ENCODE measurements around the gene FAM20B. TPM values are rescaled to one million over a fixed set of nuclear protein-coding genes. Genes with fewer than 3 reads are reported as not detected.

FAM20B gene
- total and polyA plus RNA-seq, 2 of the 13 experiments (the other 11 are each of a cell fraction or from before 2014, with no cell fraction given), result 13.8 to 26.9 TPM

DNA sequence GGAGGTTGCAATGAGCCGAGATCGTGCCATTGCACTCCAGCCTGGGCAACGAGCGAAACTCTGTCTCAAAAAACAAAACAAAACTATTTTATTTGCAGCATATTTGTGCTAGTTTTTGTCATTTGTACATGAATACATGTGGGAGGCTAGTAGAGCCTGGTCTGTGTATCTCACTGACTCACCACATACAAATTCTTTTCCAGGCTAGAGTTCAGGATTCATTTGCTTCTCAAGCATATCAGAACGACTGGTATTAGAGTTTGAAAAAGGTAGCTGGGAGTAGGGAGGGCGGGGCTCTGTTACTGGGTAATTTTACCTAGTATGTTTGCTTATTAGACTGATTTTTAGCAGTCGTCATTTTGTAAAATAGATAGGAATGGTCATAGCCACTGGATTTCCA lies 51.7 kb downstream of the FAM20B start:
- Histone ChIP-seq H3K36me3 (replicated peaks in 1 of 2; ENCODE audit: control insufficient read depth in 1 of 2, insufficient read depth in 2 of 2, low read length in 2 of 2) (peaks cover 0 to 7% of the 10 kb centered on the region in 2 experiments; a peak in 1 of 5 replicates), H3K4me2 (ENCODE audit: low read depth, low read length) (no peak overlapping the region), H4K20me1 (ENCODE audit: insufficient read depth, low read length) (no peaks in the 10 kb centered on the region), H3K9ac (ENCODE audit: insufficient read depth, low read depth, low read length) (no peak overlapping the region), H2AFZ (ENCODE audit: low read length) (no peak overlapping the region), H3K27ac (ENCODE audit: extremely low read length, insufficient read depth, low read length) (no peak overlapping the region), H3K79me2 (ENCODE audit: insufficient read depth, low read length) (no peaks in the 10 kb centered on the region), H3K9me3 (ENCODE audit: low read length) (no peaks in the 10 kb centered on the region), H3K4me3 (replicated peaks in 1 of 3; ENCODE audit: insufficient read depth in 1 of 3, low read depth in 2 of 3, low read length in 3 of 3) (no peak overlapping the region), H3K27me3 (ENCODE audit: control insufficient read depth in 1 of 2, insufficient read depth in 2 of 2, low read length in 2 of 2) (no peaks in the 10 kb centered on the region), H3K4me1 (ENCODE audit: insufficient read depth, low read length) (peaks cover 16% of the 10 kb centered on the region)
- ATAC-seq, result no peak
- WGBS (ENCODE audit: low lambda C conversion rate), result 92% methylated on average over 7 of the region's 7 CpGs
- BruUV-seq (replicated peaks), result no TSS peak
- no peak for DNase-seq (ENCODE audit: low spot score)
- intact Hi-C loops (cut with micrococcal nuclease; ENCODE audit: unreplicated experiment), result loop anchor here (2.0 to 5.0 kb wide), 2 partner anchors 45 to 369 kb away; no protein-coding TSS in a partner anchor
- in situ Hi-C loops (cut with HindIII; ENCODE audit: extremely low pct_ligation_motif_present, low pct_unique_long_range_greater_than_20kb), result no loop called here
- FAIRE-seq, result no peak
- POLR2A ChIA-PET, result no interaction called here
- CTCF ChIA-PET (ENCODE audit: low intra/inter-chr PET ratio, low total read pairs), result no interaction called here
- TF ChIP-seq PATZ1 (CRISPR knock-in tag; IDR thresholded peaks at IDR 0.05), result no peak
- TF ChIP-seq NR2F2 (IDR thresholded peaks at IDR 0.05; ENCODE audit: borderline replicate concordance, low read depth), result no peak
- TF ChIP-seq, protein P1, sequence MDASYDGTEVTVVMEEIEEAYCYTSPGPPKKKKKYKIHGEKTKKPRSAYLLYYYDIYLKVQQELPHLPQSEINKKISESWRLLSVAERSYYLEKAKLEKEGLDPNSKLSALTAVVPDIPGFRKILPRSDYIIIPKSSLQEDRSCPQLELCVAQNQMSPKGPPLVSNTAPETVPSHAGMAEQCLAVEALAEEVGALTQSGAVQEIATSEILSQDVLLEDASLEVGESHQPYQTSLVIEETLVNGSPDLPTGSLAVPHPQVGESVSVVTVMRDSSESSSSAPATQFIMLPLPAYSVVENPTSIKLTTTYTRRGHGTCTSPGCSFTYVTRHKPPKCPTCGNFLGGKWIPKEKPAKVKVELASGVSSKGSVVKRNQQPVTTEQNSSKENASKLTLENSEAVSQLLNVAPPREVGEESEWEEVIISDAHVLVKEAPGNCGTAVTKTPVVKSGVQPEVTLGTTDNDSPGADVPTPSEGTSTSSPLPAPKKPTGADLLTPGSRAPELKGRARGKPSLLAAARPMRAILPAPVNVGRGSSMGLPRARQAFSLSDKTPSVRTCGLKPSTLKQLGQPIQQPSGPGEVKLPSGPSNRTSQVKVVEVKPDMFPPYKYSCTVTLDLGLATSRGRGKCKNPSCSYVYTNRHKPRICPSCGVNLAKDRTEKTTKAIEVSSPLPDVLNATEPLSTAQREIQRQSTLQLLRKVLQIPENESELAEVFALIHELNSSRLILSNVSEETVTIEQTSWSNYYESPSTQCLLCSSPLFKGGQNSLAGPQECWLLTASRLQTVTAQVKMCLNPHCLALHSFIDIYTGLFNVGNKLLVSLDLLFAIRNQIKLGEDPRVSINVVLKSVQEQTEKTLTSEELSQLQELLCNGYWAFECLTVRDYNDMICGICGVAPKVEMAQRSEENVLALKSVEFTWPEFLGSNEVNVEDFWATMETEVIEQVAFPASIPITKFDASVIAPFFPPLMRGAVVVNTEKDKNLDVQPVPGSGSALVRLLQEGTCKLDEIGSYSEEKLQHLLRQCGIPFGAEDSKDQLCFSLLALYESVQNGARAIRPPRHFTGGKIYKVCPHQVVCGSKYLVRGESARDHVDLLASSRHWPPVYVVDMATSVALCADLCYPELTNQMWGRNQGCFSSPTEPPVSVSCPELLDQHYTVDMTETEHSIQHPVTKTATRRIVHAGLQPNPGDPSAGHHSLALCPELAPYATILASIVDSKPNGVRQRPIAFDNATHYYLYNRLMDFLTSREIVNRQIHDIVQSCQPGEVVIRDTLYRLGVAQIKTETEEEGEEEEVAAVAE (CRISPR knock-in tag; IDR thresholded peaks at IDR 0.05; ENCODE audit: borderline replicate concordance), result no peak
- no peak for TF ChIP-seq ZBTB21 (CRISPR knock-in tag; IDR thresholded peaks at IDR 0.05)
- TF ChIP-seq ATF2 (CRISPR knock-in tag; IDR thresholded peaks at IDR 0.05), result no peak
- TF ChIP-seq, protein P2, sequence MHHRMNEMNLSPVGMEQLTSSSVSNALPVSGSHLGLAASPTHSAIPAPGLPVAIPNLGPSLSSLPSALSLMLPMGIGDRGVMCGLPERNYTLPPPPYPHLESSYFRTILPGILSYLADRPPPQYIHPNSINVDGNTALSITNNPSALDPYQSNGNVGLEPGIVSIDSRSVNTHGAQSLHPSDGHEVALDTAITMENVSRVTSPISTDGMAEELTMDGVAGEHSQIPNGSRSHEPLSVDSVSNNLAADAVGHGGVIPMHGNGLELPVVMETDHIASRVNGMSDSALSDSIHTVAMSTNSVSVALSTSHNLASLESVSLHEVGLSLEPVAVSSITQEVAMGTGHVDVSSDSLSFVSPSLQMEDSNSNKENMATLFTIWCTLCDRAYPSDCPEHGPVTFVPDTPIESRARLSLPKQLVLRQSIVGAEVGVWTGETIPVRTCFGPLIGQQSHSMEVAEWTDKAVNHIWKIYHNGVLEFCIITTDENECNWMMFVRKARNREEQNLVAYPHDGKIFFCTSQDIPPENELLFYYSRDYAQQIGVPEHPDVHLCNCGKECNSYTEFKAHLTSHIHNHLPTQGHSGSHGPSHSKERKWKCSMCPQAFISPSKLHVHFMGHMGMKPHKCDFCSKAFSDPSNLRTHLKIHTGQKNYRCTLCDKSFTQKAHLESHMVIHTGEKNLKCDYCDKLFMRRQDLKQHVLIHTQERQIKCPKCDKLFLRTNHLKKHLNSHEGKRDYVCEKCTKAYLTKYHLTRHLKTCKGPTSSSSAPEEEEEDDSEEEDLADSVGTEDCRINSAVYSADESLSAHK (CRISPR knock-in tag; IDR thresholded peaks at IDR 0.05; ENCODE audit: borderline replicate concordance), result no peak
- TF ChIP-seq, protein P3, sequence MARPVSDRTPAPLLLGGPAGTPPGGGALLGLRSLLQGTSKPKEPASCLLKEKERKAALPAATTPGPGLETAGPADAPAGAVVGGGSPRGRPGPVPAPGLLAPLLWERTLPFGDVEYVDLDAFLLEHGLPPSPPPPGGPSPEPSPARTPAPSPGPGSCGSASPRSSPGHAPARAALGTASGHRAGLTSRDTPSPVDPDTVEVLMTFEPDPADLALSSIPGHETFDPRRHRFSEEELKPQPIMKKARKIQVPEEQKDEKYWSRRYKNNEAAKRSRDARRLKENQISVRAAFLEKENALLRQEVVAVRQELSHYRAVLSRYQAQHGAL (CRISPR knock-in tag; IDR thresholded peaks at IDR 0.05; ENCODE audit: not compliant biosample characterization), result no peak
- TF ChIP-seq ZNF703 (CRISPR knock-in tag; IDR thresholded peaks at IDR 0.05; ENCODE audit: borderline replicate concordance), result no peak
- TF ChIP-seq, protein P4, sequence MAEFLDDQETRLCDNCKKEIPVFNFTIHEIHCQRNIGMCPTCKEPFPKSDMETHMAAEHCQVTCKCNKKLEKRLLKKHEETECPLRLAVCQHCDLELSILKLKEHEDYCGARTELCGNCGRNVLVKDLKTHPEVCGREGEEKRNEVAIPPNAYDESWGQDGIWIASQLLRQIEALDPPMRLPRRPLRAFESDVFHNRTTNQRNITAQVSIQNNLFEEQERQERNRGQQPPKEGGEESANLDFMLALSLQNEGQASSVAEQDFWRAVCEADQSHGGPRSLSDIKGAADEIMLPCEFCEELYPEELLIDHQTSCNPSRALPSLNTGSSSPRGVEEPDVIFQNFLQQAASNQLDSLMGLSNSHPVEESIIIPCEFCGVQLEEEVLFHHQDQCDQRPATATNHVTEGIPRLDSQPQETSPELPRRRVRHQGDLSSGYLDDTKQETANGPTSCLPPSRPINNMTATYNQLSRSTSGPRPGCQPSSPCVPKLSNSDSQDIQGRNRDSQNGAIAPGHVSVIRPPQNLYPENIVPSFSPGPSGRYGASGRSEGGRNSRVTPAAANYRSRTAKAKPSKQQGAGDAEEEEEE (CRISPR knock-in tag; IDR thresholded peaks at IDR 0.05; ENCODE audit: borderline replicate concordance), result no peak
- TF ChIP-seq AHR (CRISPR knock-in tag; IDR thresholded peaks at IDR 0.05), result no peak
- TF ChIP-seq ZNF614 (CRISPR knock-in tag; IDR thresholded peaks at IDR 0.05; ENCODE audit: borderline replicate concordance), result no peak
